K562 (cell line): ENCODE data around the gene RPL15. TPM values are rescaled to one million over a fixed set of nuclear protein-coding genes. Genes with fewer than 3 reads are reported as not detected.

Experiments
- CBFA2T2 ChIP-seq: fragments of 450-650 bp; conservative IDR thresholded peaks from 2 replicates; pipeline ENCODE4 v1.6.1; 2017; ENCODE audit warnings: mild to moderate bottlenecking
- CEBPZ ChIP-seq: fragments of 150-350 bp; IDR thresholded peaks from 2 replicates; pipeline ENCODE4 v1.6.1; 2014; ENCODE audit warnings: low read depth, mild to moderate bottlenecking, low read length, borderline replicate concordance
- ELF4 ChIP-seq: fragments of 450-650 bp; formaldehyde crosslinking; IDR thresholded peaks from 2 replicates; pipeline ENCODE4 v1.4.0; 2022; ENCODE audit warnings: missing genetic modification characterization
- IRF9 ChIP-seq: fragments of 450-650 bp; IDR thresholded peaks from 2 replicates; pipeline ENCODE4 v1.6.1; 2016; ENCODE audit warnings: missing biosample characterization, missing genetic modification characterization
- NR3C1 ChIP-seq: sonication (generic); formaldehyde crosslinking; IDR thresholded peaks from 2 replicates; pipeline ENCODE4 v1.8.1; 2022; ENCODE audit warnings: missing genetic modification reagents
- POLR2A ChIP-seq: fragments of 450-650 bp; conservative IDR thresholded peaks from 2 replicates; pipeline ENCODE4 v1.6.1; 2016
- TFE3 ChIP-seq: fragments of 450-650 bp; formaldehyde crosslinking; IDR thresholded peaks from 2 replicates; pipeline ENCODE4 v1.4.0; 2020; ENCODE audit warnings: mild to moderate bottlenecking, mixed read lengths
- TRIM25 ChIP-seq: fragments of 450-650 bp; IDR thresholded peaks from 2 replicates; pipeline ENCODE4 v1.7.0; 2016; ENCODE audit warnings: borderline replicate concordance
- ZBTB17 ChIP-seq: fragments of 450-650 bp; formaldehyde crosslinking; IDR thresholded peaks from 2 replicates; pipeline ENCODE4 v1.4.0; 2020; ENCODE audit warnings: mild to moderate bottlenecking
- ZBTB49 ChIP-seq: sonication (generic); formaldehyde crosslinking; IDR thresholded peaks from 2 replicates; pipeline ENCODE4 v1.8.0; 2022; ENCODE audit warnings: missing genetic modification reagents, mild to moderate bottlenecking, borderline replicate concordance
- ZNF263 ChIP-seq: sonication (generic); formaldehyde crosslinking; IDR thresholded peaks from 2 replicates; pipeline ENCODE4 v1.8.0; 2022; ENCODE audit warnings: mild to moderate bottlenecking, missing genetic modification reagents, borderline replicate concordance
- ZNF41 ChIP-seq: fragments of 250-450 bp; sonication (Bioruptor Pico); conservative IDR thresholded peaks from 2 replicates; pipeline ENCODE4 v1.4.0; 2020; ENCODE audit warnings: mild to moderate bottlenecking
- ZNF639 ChIP-seq, 2 experiments: fragments of 200-800 bp in 1 of 2; sonication (Bioruptor generic) in 1 of 2; sonication (generic) in 1 of 2; formaldehyde crosslinking in 1 of 2; IDR thresholded peaks in 1 of 2; conservative IDR thresholded peaks in 1 of 2; 2 replicates each; pipeline versions ENCODE4 v1.5.0 to v1.6.1; 2016 to 2020; ENCODE audit warnings: missing compliant biosample characterization in 1 of 2, missing genetic modification characterization in 1 of 2, missing genetic modification reagents in 1 of 2
- ZNF780A ChIP-seq: fragments of 250-450 bp; sonication (Bioruptor Pico); IDR thresholded peaks from 2 replicates; pipeline ENCODE4 v1.5.0; 2021; ENCODE audit warnings: mild to moderate bottlenecking
- polyA plus RNA-seq, 8 experiments: library from polyadenylated mRNA; depleted of rRNA in 4 of 8; stranded (reverse) in 5 of 8; unstranded in 3 of 8; fragments of >200 nt; fragmentation: Nextera tagmentation in 2 of 8; fragmentation: Illumina TruSeq in 1 of 8; extraction: Ambion mirVana in 2 of 8; extraction: Trizol in 1 of 8; gene quantifications; 2 replicates each; pipeline versions ENCODE4 v1.2.1 to v1.2.3, GENCODE V29; 2011 to 2014; ENCODE audit warnings: inconsistent platforms in 1 of 8, missing spikeins in 1 of 8
- total RNA-seq, 7 experiments: library from RNA; depleted of rRNA in 6 of 7; stranded (reverse); fragments of >200 nt in 6 of 7; fragmentation: Illumina TruSeq in 2 of 7; extraction: Trizol in 2 of 7; gene quantifications; 2 replicates each; pipeline versions ENCODE4 v1.2.1 to v1.2.3, GENCODE V29; 2011 to 2021; ENCODE audit warnings: low replicate concordance in 1 of 7

RPL15 gene
- total and polyA plus RNA-seq, 9 of the 15 experiments (the other 6 are each of a cell fraction or from before 2014, with no cell fraction given) = 2,393 to 8,850 (median 3,928) TPM

GRCh38 chr3:23945913-23946687 lies 29.2 kb downstream of the RPL15 start (continued):
- TF ChIP-seq ZBTB49 (CRISPR knock-in tag) (no peak; the same call in 1 of the 2 replicates), TFE3 (no peak), CEBPZ (no peak), IRF9 (tag) (no peak), POLR2A (peak; percentile 73), ZNF263 (CRISPR knock-in tag) (peak; percentile 77; the same call in 1 of the 2 replicates), TRIM25 (no peak), NR3C1 (CRISPR knock-in tag) (peak; percentile 16; the same call in 1 of the 2 replicates), ZNF41 (CRISPR knock-in tag) (no peak), ZNF639 (CRISPR knock-in tag; conservative IDR thresholded peaks at IDR 0.05 in 1 of 2, IDR thresholded peaks at IDR 0.05 in 1 of 2) (peak in 1 of 2 experiments; percentile 90; a peak in 2 of 4 replicates), ELF4 (CRISPR knock-in tag) (no peak), CBFA2T2 (no peak), ZNF780A (CRISPR knock-in tag) (no peak), ZBTB17 (CRISPR knock-in tag) (peak; percentile 82)
